GM19438 (cell line): ENCODE results near the gene GADD45B.
A peak's percentile ranks its signal among the peaks of the same experiment; 100 is the strongest.
"Not testable (repeated sequence)": the region's sequence is repeated elsewhere in the genome, so short reads cannot be mapped to it uniquely, and the experiment has no call there.

Experiments used
- ATAC-seq: cut with Tn5 transposase; IDR thresholded peaks from one replicate; pipeline ENCODE4 v1.9.1; 2021; ENCODE audit warnings: low read depth; ENCODE audit not compliant: unreplicated experiment

The GADD45B gene

GRCh38 chr19:2443116-2443784 is 32.7 kb upstream of the GADD45B start:
- no peak for ATAC-seq

- ATAC-seq = no peak
These were observed 32.1 kb upstream of the GADD45B start for GRCh38 chr19:2443785-2444182.

- ATAC-seq = no peak
These were observed 31.5 kb upstream of the GADD45B start for GRCh38 chr19:2444251-2445002.

- ATAC-seq = no peak
These were observed 29.5 kb upstream of the GADD45B start for GRCh38 chr19:2446381-2446780.

GRCh38 chr19:2449019-2449418 is 26.9 kb upstream of the GADD45B start:
- ATAC-seq = no peak

- no peak for ATAC-seq
These were observed 24.8 kb upstream of the GADD45B start for GRCh38 chr19:2451138-2451537.

GRCh38 chr19:2451741-2452140 is 24.2 kb upstream of the GADD45B start:
- ATAC-seq = no peak

- no peak for ATAC-seq
These were observed 22.4 kb upstream of the GADD45B start for GRCh38 chr19:2453431-2454025.

- no peak for ATAC-seq
These were observed 21.5 kb upstream of the GADD45B start for GRCh38 chr19:2454199-2454961.

- ATAC-seq = no peak
These were observed 20.7 kb upstream of the GADD45B start for GRCh38 chr19:2454962-2455850.

- peak; percentile 19 for ATAC-seq
These were observed 19.9 kb upstream of the GADD45B start for GRCh38 chr19:2455851-2456570.

GRCh38 chr19:2457394-2458037 is 18.4 kb upstream of the GADD45B start:
- no peak for ATAC-seq

GRCh38 chr19:2458054-2458453 is 17.9 kb upstream of the GADD45B start:
- ATAC-seq = no peak

GRCh38 chr19:2458776-2459175 is 17.2 kb upstream of the GADD45B start:
- not testable (repeated sequence) for ATAC-seq

GRCh38 chr19:2460245-2460644 is 15.7 kb upstream of the GADD45B start:
- no peak for ATAC-seq

GRCh38 chr19:2461751-2462634 is 13.9 kb upstream of the GADD45B start:
- no peak for ATAC-seq

GRCh38 chr19:2462635-2463421 is 13.1 kb upstream of the GADD45B start:
- no peak for ATAC-seq
